ENCODE data around the gene RNF43. TPM values are rescaled to one million over a fixed set of nuclear protein-coding genes. Genes with fewer than 3 reads are reported as not detected.

Gene RNF43
- total and polyA plus RNA-seq, 2 of the 13 experiments (the other 11 are each of a cell fraction or from before 2014, with no cell fraction given), result 31.0 to 53.4 TPM

- no peak for TF ChIP-seq ZNF687 (CRISPR knock-in tag; IDR thresholded peaks at IDR 0.05)
- TF ChIP-seq NCOA1 (CRISPR knock-in tag; IDR thresholded peaks at IDR 0.05), result no peak
- TF ChIP-seq ZNF552 (CRISPR knock-in tag; IDR thresholded peaks at IDR 0.05; ENCODE audit: borderline replicate concordance), result no peak
- TF ChIP-seq FOXK2 (IDR thresholded peaks at IDR 0.05), result peak; percentile 37; the same call in 1 of the 2 replicates
- TF ChIP-seq CREBL2 (CRISPR knock-in tag; IDR thresholded peaks at IDR 0.05; ENCODE audit: borderline replicate concordance), result no peak
- TF ChIP-seq CSRNP2 (CRISPR knock-in tag; conservative IDR thresholded peaks at IDR 0.05; ENCODE audit: low read depth), result no peak
- no peak for TF ChIP-seq MTF1 (CRISPR knock-in tag; IDR thresholded peaks at IDR 0.05)
- TF ChIP-seq ZNF547 (CRISPR knock-in tag; IDR thresholded peaks at IDR 0.05), result peak; percentile 45; the same call in 1 of the 2 replicates
- peak; percentile 91 for TF ChIP-seq SP5 (CRISPR knock-in tag; IDR thresholded peaks at IDR 0.05; ENCODE audit: borderline replicate concordance, low read depth)
- no peak for TF ChIP-seq ZNF550 (CRISPR knock-in tag; IDR thresholded peaks at IDR 0.05; ENCODE audit: borderline replicate concordance)
- 0 out of 2 replicates have a peak, but pooled peaks have one; percentile 67 for TF ChIP-seq RELA (CRISPR knock-in tag; IDR thresholded peaks at IDR 0.05)
- TF ChIP-seq ZMAT3 (CRISPR knock-in tag; conservative IDR thresholded peaks at IDR 0.05), result no peak
- no peak for TF ChIP-seq ZNF446 (CRISPR knock-in tag; IDR thresholded peaks at IDR 0.05)
- TF ChIP-seq ZNF646 (CRISPR knock-in tag; IDR thresholded peaks at IDR 0.05), result no peak
- TF ChIP-seq ZZZ3 (CRISPR knock-in tag; IDR thresholded peaks at IDR 0.05; ENCODE audit: borderline replicate concordance), result no peak
- peak; percentile 45; the same call in 1 of the 2 replicates for TF ChIP-seq ZNF124 (CRISPR knock-in tag; IDR thresholded peaks at IDR 0.05)
- TF ChIP-seq ZNF33B (CRISPR knock-in tag; IDR thresholded peaks at IDR 0.05), result no peak
These were observed 22.7 kb downstream of the RNF43 start (continued) for GRCh38 chr17:58394534-58395223.
